HG03066 (cell line): Measurements from ENCODE around the gene TRMU.

Experiments used
- ATAC-seq: cut with Tn5 transposase; IDR thresholded peaks from one replicate; pipeline ENCODE4 v1.9.1; 2021; ENCODE audit warnings: low read depth; ENCODE audit not compliant: unreplicated experiment

Gene TRMU

DNA sequence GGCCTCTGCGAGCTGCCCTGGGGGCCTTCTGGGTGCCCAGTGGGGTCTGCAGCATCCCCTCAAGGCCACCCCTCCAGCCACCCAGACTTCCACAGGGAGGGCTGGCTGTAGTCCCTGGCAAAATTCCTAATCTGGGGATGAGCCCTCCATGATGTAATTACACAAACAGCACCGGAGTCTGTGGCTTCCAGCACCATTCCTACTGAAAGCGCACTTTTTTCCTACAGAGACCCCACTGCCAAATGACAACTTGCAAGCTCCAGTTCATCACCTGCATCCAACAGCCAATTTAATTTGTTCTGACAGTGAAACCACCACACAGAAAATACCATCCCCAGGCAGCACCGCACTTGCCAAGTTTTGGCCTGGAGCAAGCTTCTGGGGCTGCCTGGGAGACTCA is 70.4 kb downstream of the TRMU start:
- ATAC-seq, result no peak

DNA sequence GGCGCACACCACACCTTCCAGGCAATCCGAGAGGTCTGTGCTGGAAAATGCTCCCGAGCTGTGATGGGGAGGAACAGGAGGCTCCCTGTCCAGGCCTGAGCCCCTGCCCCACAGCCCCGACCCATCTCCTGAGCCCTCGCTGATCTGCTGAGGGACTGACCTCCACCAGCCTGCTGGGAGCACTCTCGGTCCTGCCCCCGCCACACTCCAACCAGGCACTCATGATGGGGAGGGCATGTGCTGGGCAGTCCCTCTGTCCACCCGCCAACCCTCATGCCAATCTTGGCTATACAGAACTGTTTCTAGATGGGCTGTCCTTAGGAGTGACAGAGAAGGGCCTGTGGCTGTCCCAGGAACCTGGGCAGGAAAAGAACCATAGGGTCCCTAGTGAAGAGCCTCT is 70.8 kb downstream of the TRMU start:
- ATAC-seq, result no peak

DNA sequence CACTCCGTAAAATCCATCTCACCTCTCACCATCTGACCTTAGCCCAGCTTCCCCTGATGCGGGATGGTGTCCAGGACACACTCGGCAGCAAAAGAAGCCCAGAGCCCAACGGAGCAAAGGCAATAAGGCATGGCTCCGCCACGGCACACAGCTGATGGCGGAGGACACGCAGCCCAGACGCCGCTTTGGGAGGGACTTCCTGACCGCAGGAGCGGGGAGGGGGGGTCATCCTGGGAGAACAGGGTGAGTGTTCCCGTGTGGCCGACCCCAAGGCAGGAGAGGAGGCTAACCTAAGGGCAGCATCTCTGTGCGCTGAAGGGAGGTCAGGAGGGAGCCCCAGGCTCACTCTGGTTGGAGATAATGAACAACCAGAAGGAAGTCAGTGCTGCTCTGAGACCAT is 71.3 kb downstream of the TRMU start:
- ATAC-seq, result no peak
